ENCODE data around the gene PEX5L. TPM values are rescaled to one million over a fixed set of nuclear protein-coding genes. Genes with fewer than 3 reads are reported as not detected.
"Not testable (repeated sequence)": the region's sequence is repeated elsewhere in the genome, so short reads cannot be mapped to it uniquely, and the experiment has no call there.

Gene PEX5L
- total RNA-seq, 1 donor from 2014 or later: not detected

DNA sequence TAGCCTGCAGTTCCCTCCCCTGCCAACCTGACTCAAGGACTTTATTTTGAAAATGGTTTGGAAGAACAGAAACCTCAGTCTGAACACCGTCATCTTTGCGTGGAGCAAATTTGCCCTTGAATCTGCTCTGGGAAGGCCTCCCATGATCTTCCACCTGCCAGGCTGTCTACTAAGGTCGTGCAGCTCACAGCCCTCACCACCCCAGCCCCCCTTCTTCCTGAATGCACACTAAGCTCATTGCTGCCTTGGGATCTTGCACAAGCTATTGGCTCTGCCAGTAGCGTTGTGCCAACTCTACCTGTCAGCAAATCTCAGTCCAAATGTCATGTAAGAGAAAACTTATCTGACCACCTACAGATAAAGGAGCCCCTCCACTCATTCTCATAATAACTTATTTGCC is 242.4 kb downstream of the PEX5L start:
- intact Hi-C loops (cut with micrococcal nuclease): no loop called here

DNA sequence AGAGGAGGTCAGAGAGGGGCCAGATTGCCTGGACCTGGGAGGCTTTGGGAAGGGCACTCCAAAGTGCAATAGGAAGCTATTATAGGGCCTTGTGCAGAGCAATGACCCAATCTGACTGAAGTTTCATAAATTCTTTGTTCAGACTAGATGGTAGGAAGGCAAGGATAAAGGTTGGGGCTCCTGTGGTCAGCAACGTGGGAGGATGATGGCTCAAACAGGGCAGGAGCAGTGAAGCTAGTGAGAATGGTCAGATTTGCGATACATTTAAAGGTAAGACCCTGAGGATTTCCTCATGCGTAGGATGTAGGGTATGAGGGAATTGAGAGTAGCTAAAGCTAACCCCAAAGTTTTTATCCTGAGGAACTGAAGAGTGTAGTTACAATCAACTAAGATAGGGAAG is 244.9 kb downstream of the PEX5L start:
- intact Hi-C loops (cut with micrococcal nuclease): no loop called here

DNA sequence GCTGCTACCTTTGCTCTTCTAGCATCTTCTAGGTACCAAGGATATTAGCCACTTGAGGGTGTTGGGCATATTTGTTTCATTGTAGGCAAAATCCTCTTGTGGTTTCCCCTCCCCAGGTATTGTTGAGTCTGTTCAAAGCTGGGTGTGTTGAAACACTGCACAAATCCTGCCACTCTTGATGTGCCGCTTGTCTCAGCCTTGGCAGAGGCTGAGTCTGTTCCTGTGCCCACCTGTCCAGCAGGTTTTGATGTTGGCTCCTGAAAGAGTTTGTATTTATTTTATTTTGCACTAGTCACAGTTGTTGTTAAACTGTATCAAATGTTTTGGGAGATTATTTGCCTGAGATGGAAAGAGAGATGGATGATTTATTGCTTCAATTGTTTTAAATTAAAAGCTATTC is 247.7 kb downstream of the PEX5L start:
- intact Hi-C loops (cut with micrococcal nuclease): no loop called here

GRCh38 chr3:179782841-179783240 is 253.9 kb downstream of the PEX5L start:
- intact Hi-C loops (cut with micrococcal nuclease): not testable (repeated sequence)

- intact Hi-C loops (cut with micrococcal nuclease): no loop called here
Observed at GRCh38 chr3:179775416-179776122, 261.2 kb downstream of the PEX5L start.

GRCh38 chr3:179772297-179772696 is 264.4 kb downstream of the PEX5L start:
- intact Hi-C loops (cut with micrococcal nuclease): no loop called here

- intact Hi-C loops (cut with micrococcal nuclease): no loop called here
Observed at GRCh38 chr3:179771797-179772196, 264.9 kb downstream of the PEX5L start.

- intact Hi-C loops (cut with micrococcal nuclease): no loop called here
Observed at GRCh38 chr3:179769411-179770247, 267.1 kb downstream of the PEX5L start.

- intact Hi-C loops (cut with micrococcal nuclease): no loop called here
Observed at GRCh38 chr3:179768080-179768479, 268.7 kb downstream of the PEX5L start.

GRCh38 chr3:179766416-179767133 is 270.2 kb downstream of the PEX5L start:
- intact Hi-C loops (cut with micrococcal nuclease): no loop called here

DNA sequence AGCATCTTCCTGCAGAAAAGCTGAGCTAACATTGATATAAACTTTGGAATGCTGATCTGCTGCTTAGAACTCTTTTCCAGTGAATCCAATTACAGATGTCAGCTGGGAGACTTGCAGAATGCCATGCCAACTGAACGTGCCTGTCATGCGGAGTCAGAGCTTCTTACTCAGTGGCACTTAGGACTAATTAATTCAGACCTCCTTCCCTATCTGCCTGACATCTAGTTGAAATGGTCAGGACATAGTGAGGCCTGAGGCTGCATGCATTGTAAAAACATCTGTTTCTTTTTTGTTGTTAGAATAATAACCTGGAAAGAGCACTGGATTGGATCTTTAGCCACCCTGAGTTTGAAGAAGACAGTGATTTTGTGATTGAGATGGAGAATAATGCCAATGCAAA is 271.3 kb downstream of the PEX5L start:
- intact Hi-C loops (cut with micrococcal nuclease): no loop called here

DNA sequence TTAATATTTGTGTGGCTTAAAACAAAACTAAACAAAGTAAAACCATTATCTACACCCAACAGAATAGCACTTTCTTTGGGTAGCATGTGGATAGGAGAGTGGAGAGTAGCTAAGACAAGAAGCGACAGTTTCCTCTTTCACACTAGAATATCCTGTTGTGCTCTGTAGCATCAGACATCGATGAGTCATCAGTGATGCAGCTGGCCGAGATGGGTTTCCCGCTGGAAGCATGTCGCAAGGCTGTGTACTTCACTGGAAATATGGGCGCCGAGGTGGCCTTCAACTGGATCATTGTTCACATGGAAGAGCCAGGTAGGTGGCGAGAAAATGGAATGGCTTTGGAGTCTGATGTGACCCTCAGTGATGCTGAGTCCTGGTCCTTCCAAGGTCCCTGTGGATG is 275.8 kb downstream of the PEX5L start:
- intact Hi-C loops (cut with micrococcal nuclease): no loop called here

DNA sequence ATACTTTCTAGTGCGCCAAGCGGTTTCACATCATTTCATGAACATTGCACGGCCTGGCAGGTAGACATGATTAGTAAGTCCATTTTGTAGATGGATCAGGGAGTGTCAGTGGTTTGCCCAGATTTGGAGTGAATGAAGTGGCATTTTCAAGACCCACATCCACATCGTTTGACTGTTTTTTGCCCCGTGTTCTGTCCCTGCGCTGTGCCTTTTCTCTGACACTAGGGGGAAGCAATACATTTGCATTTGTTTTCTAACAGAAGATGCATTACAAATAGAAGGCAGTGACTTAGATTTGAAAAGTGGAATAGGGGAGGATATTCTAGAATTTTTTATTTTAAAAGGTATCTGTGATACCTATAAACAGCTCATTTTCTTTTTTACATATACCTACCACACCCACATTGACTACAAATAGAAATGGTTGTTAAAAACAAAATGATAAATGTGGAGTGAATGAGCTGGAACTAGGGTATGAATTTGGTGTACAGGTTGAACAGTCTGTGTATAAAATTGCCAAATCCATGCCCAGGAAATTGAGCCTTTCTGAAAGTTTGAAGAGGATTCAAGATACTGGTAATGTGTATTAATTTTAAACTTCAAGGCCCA is 285.9 kb downstream of the PEX5L start:
- intact Hi-C loops (cut with micrococcal nuclease): loop anchor here (5.0 kb wide), 1 partner anchor 846 kb away; no protein-coding TSS in a partner anchor

DNA sequence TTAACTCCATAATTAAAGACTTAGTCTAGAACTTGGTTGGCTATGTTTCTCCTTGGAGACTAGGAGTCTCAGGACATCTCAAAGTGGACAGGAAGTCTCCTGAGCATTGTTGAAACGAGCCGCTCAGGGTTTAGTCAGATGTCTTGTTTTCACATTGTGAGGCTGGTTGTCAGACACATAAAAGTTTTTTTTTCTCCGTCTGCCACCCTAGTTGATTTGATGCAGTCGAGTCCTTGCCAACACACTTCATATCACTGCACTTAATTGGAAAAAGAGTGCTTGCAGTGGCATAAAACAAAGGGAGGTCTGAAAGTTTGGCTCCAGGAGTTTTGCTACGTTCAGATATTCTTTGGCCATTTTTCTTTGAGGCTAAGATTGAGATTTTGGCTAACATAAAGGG is 291.0 kb downstream of the PEX5L start:
- intact Hi-C loops (cut with micrococcal nuclease): no loop called here

GRCh38 chr3:179745079-179745478 is 291.7 kb downstream of the PEX5L start:
- intact Hi-C loops (cut with micrococcal nuclease): no loop called here
